WTC11 (cell line): Measurements from ENCODE around the gene ENDOV. TPM values are rescaled to one million over a fixed set of nuclear protein-coding genes. Genes with fewer than 3 reads are reported as not detected.

Experiments used
- ATAC-seq: fragments of 200-7000 bp; cut with Tn5 transposase; 2 replicates; pipeline ENCODE4 v1.10.0; 2021; ENCODE audit warnings: mild to moderate bottlenecking, moderate library complexity
- CTCF ChIA-PET: fragments of 300-600 bp; sonication (Branson Sonifier 250); formaldehyde crosslinking; loops from one replicate; lab custom pipeline; 2021; ENCODE audit warnings: antibody characterized with exemption; lab: Charles Lee
- POLR2A ChIA-PET: fragments of 350-600 bp; sonication (Branson Sonifier 250); formaldehyde crosslinking; loops from one replicate; lab custom pipeline; 2021; ENCODE audit warnings: antibody characterized with exemption; lab: Charles Lee
- DNase-seq: peaks from one replicate; pipeline ENCODE4 v3.0.0; 2021; ENCODE audit warnings: low spot score
- H3K27ac Mint-ChIP-seq: 2 replicates; pipeline ENCODE4 v1.8.0; 2021; ENCODE audit warnings: mixed read lengths
- H3K27me3 Mint-ChIP-seq: 2 replicates; pipeline ENCODE4 v1.8.0; 2021; ENCODE audit warnings: low read depth, mild to moderate bottlenecking, moderate library complexity, mixed read lengths
- H3K36me3 Mint-ChIP-seq: 2 replicates; pipeline ENCODE4 v1.8.0; 2021; ENCODE audit warnings: mixed read lengths
- H3K4me1 Mint-ChIP-seq: 2 replicates; pipeline ENCODE4 v1.8.0; 2022; ENCODE audit warnings: mixed read lengths
- H3K4me3 Mint-ChIP-seq: 2 replicates; pipeline ENCODE4 v1.8.0; 2021; ENCODE audit warnings: mild to moderate bottlenecking, moderate library complexity, mixed read lengths
- H3K9me3 Mint-ChIP-seq: 2 replicates; pipeline ENCODE4 v1.8.0; 2021; ENCODE audit warnings: mixed read lengths
- ESRRA ChIP-seq: sonication (generic); formaldehyde crosslinking; IDR thresholded peaks from 2 replicates; pipeline ENCODE4 v1.8.1; 2022; ENCODE audit warnings: mild to moderate bottlenecking, missing genetic modification reagents, borderline replicate concordance
- ETV6 ChIP-seq: sonication (generic); formaldehyde crosslinking; IDR thresholded peaks from 2 replicates; pipeline ENCODE4 v1.8.1; 2022; ENCODE audit warnings: mild to moderate bottlenecking, missing genetic modification reagents
- GABPB1 ChIP-seq: sonication (generic); formaldehyde crosslinking; IDR thresholded peaks from 2 replicates; pipeline ENCODE4 v1.8.1; 2023; ENCODE audit warnings: mild to moderate bottlenecking, missing genetic modification reagents
- GRHL2 ChIP-seq: fragments of 250-450 bp; sonication (Bioruptor Pico); IDR thresholded peaks from 2 replicates; pipeline ENCODE4 v1.8.0; 2022; ENCODE audit warnings: mild to moderate bottlenecking, moderate library complexity; ENCODE audit not compliant: insufficient replicate concordance, severe bottlenecking
- JUN ChIP-seq: sonication (generic); formaldehyde crosslinking; IDR thresholded peaks from 2 replicates; pipeline ENCODE4 v1.8.0; 2023; ENCODE audit warnings: mild to moderate bottlenecking, missing genetic modification reagents
- RORB ChIP-seq: fragments of 250-450 bp; sonication (Bioruptor Pico); IDR thresholded peaks from 2 replicates; pipeline ENCODE4 v1.9.0; 2021; ENCODE audit warnings: mild to moderate bottlenecking
- SOX15 ChIP-seq: fragments of 250-450 bp; sonication (Bioruptor Pico); IDR thresholded peaks from 2 replicates; pipeline ENCODE4 v1.9.0; 2021; ENCODE audit warnings: mild to moderate bottlenecking
- ZNF317 ChIP-seq: sonication (generic); formaldehyde crosslinking; IDR thresholded peaks from 2 replicates; pipeline ENCODE4 v1.8.1; 2023; ENCODE audit warnings: low read depth, mild to moderate bottlenecking, moderate library complexity, missing genetic modification reagents, borderline replicate concordance
- total RNA-seq: library from RNA; stranded (reverse); gene quantifications from 3 replicates; pipeline ENCODE4 v1.2.3, GENCODE V29; 2021
- TF ChIP-seq, protein P1 (sequence below): sonication (generic); formaldehyde crosslinking; IDR thresholded peaks from 2 replicates; pipeline ENCODE4 v1.8.1; 2023; ENCODE audit warnings: mild to moderate bottlenecking, moderate library complexity, missing genetic modification reagents
- TF ChIP-seq, protein P2 (sequence below): sonication (generic); formaldehyde crosslinking; IDR thresholded peaks from 2 replicates; pipeline ENCODE4 v1.8.1; 2023; ENCODE audit warnings: mild to moderate bottlenecking, missing genetic modification reagents, moderate library complexity
- TF ChIP-seq, protein P3 (sequence below): sonication (generic); formaldehyde crosslinking; IDR thresholded peaks from 2 replicates; pipeline ENCODE4 v1.8.0; 2022; ENCODE audit warnings: mild to moderate bottlenecking, missing genetic modification reagents
- TF ChIP-seq, protein P4 (sequence below): sonication (generic); formaldehyde crosslinking; IDR thresholded peaks from 2 replicates; pipeline ENCODE4 v1.8.0; 2022; ENCODE audit warnings: mild to moderate bottlenecking, missing genetic modification reagents
- TF ChIP-seq, protein P5 (sequence below): sonication (generic); formaldehyde crosslinking; IDR thresholded peaks from 2 replicates; pipeline ENCODE4 v1.8.1; 2022; ENCODE audit warnings: missing genetic modification reagents, borderline replicate concordance

The ENDOV gene
- total RNA-seq, 1 experiment from 2014 or later = 25.2 TPM

DNA sequence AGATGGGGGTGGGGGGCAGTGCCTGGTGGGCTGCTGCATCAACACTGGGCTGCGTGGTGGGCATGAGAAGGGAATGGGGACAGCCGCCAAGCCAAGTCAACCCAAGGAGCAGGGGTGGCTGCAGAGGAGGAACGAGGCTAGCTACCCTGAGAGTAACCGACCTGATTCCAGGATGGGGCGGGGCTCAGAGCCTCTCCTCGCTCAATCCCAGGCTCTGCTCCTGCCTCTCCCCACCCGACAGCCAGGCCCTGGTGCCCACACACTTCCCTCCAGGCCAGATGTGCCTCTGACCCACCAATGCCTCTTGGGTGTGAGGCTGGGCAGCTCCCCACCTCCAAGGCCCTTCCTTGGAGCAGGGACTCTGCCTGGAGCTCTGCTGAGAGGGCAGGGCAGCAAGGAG is 58.7 kb downstream of the ENDOV start (continued):
- TF ChIP-seq ETV6 = no peak
- no peak for TF ChIP-seq SOX15 (CRISPR knock-in tag)
- TF ChIP-seq JUN = no peak
- no peak for TF ChIP-seq GABPB1 (CRISPR knock-in tag)

DNA sequence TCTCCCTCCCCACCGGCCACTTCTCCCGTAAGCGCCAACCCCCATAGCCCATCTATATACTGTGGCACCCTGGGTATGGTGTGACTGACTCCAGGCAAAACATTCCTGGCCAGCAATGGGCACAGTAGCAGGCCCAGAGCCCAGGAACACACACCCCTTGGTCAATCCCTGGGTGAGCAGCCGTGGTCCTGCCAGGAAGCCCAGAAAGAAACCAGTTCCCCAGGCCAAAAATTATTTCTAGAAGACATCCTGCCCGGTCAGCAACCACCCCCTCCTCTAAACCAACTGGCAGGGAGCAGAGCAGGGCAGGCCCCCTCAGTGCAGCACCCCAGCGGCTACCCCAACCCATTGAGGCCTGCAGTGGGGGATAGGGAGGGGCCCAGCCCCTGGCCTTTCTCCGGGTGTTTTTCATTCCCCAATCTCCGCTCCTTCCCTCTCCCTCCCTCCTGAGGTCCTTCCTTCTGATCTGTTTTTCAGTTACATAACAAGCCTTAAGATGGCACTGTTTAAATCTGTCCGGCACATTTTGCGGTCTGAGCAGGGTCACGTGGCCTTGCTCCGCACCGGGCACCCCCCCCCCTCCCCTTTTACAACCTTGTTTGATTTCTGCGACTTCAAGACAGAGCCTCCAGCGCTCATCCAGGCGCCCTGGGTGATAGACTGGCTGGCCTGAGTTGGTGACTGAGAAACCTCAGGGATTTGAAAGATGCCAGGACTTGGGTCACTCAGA is 59.4 kb downstream of the ENDOV start:
- Mint-ChIP-seq H3K27me3 (peaks cover 76% of the 10 kb centered on the region), H3K4me1 (peaks cover 12% of the 10 kb centered on the region), H3K9me3 (no peaks in the 10 kb centered on the region), H3K27ac (no peak overlapping the region), H3K4me3 (peak overlapping the region; percentile 61), H3K36me3 (no peaks in the 10 kb centered on the region)
- DNase-seq = no peak
- POLR2A ChIA-PET = interaction anchor here (1.1 kb wide), 1 partner anchor 91 kb away, joined by 3 read pairs; no protein-coding TSS in a partner anchor
- TF ChIP-seq, protein P1, sequence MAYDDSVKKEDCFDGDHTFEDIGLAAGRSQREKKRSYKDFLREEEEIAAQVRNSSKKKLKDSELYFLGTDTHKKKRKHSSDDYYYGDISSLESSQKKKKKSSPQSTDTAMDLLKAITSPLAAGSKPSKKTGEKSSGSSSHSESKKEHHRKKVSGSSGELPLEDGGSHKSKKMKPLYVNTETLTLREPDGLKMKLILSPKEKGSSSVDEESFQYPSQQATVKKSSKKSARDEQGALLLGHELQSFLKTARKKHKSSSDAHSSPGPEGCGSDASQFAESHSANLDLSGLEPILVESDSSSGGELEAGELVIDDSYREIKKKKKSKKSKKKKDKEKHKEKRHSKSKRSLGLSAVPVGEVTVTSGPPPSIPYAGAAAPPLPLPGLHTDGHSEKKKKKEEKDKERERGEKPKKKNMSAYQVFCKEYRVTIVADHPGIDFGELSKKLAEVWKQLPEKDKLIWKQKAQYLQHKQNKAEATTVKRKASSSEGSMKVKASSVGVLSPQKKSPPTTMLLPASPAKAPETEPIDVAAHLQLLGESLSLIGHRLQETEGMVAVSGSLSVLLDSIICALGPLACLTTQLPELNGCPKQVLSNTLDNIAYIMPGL = 0 out of 2 replicates have a peak, but pooled peaks have one; percentile 15
- TF ChIP-seq, protein P2, sequence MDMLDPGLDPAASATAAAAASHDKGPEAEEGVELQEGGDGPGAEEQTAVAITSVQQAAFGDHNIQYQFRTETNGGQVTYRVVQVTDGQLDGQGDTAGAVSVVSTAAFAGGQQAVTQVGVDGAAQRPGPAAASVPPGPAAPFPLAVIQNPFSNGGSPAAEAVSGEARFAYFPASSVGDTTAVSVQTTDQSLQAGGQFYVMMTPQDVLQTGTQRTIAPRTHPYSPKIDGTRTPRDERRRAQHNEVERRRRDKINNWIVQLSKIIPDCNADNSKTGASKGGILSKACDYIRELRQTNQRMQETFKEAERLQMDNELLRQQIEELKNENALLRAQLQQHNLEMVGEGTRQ (CRISPR knock-in tag) = peak; percentile 84
- TF ChIP-seq ESRRA = no peak
- no peak for TF ChIP-seq RORB (CRISPR knock-in tag)
- TF ChIP-seq, protein P3, sequence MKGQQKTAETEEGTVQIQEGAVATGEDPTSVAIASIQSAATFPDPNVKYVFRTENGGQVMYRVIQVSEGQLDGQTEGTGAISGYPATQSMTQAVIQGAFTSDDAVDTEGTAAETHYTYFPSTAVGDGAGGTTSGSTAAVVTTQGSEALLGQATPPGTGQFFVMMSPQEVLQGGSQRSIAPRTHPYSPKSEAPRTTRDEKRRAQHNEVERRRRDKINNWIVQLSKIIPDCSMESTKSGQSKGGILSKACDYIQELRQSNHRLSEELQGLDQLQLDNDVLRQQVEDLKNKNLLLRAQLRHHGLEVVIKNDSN (CRISPR knock-in tag) = peak; percentile 77
- CTCF ChIA-PET = interaction anchor here (1.1 to 4.1 kb wide), 3 partner anchors 27 to 101 kb away, joined by 4 to 23 read pairs (median 6); no protein-coding TSS in a partner anchor
- no peak for ATAC-seq

DNA sequence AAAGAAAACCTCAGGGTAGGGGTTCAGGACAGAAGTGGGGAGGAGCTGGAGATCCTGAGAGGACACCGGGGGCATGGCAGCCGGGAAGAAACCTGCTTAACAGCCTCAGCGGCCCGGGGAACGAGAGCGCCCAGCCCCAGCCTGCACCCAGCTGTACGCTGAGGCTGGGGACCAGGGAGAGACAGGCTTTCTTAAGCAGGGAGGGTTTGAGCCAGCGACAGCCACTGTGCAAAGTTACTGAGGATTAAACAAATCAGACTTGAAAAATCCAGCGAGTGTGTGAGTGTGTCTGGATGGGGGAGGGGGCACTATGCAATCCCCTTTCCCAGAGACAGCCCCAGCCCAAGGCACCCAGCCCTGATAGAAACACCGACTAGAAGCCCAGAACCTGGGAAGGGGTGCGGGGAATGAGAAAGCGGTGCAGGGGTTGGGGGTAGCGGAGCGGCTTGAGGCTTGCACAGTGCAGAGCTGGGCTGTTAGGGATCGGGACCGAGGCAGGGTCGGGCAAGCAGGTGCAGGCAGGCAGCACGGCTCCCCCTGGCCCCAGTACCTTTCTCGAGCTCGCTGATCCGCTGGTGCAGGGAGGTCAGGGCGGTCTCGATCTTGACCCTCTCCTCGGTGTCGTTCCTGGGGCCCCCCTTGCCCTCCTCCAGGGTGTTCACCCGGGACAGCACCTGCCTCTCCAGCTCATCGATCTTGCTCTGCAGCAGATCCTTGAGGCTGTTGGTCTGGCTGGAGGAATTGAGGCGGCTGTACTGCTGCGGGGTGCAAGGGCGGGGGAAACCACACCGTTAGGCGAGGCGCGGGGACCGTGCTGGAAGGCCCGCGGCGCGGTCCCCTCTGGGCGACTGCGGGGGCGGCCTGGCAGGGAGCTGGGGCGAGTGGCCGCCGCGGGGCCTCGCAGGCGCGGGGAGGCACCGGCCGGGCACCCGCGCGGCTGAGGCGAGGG is 60.3 kb downstream of the ENDOV start:
- Mint-ChIP-seq H3K4me1 (peaks cover 12% of the 10 kb centered on the region), H3K36me3 (no peaks in the 10 kb centered on the region), H3K9me3 (no peaks in the 10 kb centered on the region), H3K27me3 (peaks cover 81% of the 10 kb centered on the region), H3K27ac (no peak overlapping the region), H3K4me3 (peak overlapping the region; percentile 61)
- ChIA-PET CTCF (interaction anchor here (0.7 to 4.1 kb wide), 7 partner anchors 21 to 656 kb away, joined by 3 to 23 read pairs (median 5); no protein-coding TSS in a partner anchor), POLR2A (interaction anchor here (1.1 kb wide), 1 partner anchor 91 kb away, joined by 3 read pairs; no protein-coding TSS in a partner anchor)
- TF ChIP-seq GRHL2 (CRISPR knock-in tag) (no peak), RORB (CRISPR knock-in tag) (no peak), ZNF317 (CRISPR knock-in tag) (no peak)
- TF ChIP-seq, protein P4, sequence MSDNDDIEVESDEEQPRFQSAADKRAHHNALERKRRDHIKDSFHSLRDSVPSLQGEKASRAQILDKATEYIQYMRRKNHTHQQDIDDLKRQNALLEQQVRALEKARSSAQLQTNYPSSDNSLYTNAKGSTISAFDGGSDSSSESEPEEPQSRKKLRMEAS = no peak
- TF ChIP-seq, protein P5, sequence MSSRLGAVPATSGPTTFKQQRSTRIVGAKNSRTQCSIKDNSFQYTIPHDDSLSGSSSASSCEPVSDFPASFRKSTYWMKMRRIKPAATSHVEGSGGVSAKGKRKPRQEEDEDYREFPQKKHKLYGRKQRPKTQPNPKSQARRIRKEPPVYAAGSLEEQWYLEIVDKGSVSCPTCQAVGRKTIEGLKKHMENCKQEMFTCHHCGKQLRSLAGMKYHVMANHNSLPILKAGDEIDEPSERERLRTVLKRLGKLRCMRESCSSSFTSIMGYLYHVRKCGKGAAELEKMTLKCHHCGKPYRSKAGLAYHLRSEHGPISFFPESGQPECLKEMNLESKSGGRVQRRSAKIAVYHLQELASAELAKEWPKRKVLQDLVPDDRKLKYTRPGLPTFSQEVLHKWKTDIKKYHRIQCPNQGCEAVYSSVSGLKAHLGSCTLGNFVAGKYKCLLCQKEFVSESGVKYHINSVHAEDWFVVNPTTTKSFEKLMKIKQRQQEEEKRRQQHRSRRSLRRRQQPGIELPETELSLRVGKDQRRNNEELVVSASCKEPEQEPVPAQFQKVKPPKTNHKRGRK (CRISPR knock-in tag) = no peak
- DNase-seq = no peak
- peak; percentile 6 for ATAC-seq
